ENCODE measurements around the gene ST3GAL3. TPM values are rescaled to one million over a fixed set of nuclear protein-coding genes. Genes with fewer than 3 reads are reported as not detected.

Gene ST3GAL3
- total and polyA plus RNA-seq, 10 of the 15 experiments (the other 5 are each of a cell fraction or from before 2014, with no cell fraction given) = 1.2 to 19.3 (median 11.0) TPM

DNA sequence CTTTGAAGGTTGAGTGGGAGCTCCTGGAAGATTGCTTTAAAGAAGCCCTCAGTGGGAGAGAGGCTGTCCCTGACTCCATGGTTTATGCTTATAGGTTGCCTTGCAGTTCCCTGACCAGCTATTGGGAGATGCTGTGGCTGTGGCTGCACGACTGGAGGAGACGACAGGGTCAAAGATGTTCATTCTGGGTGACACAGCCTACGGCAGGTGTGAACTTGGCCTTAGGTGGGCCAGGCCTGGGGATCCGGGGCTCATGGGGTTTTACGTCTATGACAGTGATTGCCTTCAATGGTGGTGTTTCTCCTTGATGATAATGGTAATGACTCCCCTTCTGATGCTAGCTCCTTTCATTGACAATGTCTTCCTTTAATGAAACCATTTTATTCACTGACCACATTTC, 263.2 kb downstream of the ST3GAL3 start:
- H3K4me3 ChIP-seq = peak overlapping the region; percentile 98
- in situ Hi-C loops (cut with MboI) = no loop called here
- SMC1A ChIA-PET (ENCODE audit: uncharacterized antibody, unreplicated experiment) = no interaction called here
- TF ChIP-seq ASH2L (IDR thresholded peaks at IDR 0.05; ENCODE audit: borderline replicate concordance, low read depth) = no peak
- TF ChIP-seq, protein P1, sequence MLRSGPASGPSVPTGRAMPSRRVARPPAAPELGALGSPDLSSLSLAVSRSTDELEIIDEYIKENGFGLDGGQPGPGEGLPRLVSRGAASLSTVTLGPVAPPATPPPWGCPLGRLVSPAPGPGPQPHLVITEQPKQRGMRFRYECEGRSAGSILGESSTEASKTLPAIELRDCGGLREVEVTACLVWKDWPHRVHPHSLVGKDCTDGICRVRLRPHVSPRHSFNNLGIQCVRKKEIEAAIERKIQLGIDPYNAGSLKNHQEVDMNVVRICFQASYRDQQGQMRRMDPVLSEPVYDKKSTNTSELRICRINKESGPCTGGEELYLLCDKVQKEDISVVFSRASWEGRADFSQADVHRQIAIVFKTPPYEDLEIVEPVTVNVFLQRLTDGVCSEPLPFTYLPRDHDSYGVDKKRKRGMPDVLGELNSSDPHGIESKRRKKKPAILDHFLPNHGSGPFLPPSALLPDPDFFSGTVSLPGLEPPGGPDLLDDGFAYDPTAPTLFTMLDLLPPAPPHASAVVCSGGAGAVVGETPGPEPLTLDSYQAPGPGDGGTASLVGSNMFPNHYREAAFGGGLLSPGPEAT (IDR thresholded peaks at IDR 0.05; ENCODE audit: low read depth) = no peak
- TF ChIP-seq TCF12 (IDR thresholded peaks at IDR 0.05; ENCODE audit: low read depth, low read length) = no peak
- TF ChIP-seq MTA3 (IDR thresholded peaks at IDR 0.05; ENCODE audit: borderline replicate concordance, low read length) = no peak
- no peak for TF ChIP-seq ZNF24 (IDR thresholded peaks at IDR 0.05)
- TF ChIP-seq, protein P2, sequence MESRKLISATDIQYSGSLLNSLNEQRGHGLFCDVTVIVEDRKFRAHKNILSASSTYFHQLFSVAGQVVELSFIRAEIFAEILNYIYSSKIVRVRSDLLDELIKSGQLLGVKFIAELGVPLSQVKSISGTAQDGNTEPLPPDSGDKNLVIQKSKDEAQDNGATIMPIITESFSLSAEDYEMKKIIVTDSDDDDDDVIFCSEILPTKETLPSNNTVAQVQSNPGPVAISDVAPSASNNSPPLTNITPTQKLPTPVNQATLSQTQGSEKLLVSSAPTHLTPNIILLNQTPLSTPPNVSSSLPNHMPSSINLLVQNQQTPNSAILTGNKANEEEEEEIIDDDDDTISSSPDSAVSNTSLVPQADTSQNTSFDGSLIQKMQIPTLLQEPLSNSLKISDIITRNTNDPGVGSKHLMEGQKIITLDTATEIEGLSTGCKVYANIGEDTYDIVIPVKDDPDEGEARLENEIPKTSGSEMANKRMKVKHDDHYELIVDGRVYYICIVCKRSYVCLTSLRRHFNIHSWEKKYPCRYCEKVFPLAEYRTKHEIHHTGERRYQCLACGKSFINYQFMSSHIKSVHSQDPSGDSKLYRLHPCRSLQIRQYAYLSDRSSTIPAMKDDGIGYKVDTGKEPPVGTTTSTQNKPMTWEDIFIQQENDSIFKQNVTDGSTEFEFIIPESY (IDR thresholded peaks at IDR 0.05) = no peak
- TF ChIP-seq, protein P3, sequence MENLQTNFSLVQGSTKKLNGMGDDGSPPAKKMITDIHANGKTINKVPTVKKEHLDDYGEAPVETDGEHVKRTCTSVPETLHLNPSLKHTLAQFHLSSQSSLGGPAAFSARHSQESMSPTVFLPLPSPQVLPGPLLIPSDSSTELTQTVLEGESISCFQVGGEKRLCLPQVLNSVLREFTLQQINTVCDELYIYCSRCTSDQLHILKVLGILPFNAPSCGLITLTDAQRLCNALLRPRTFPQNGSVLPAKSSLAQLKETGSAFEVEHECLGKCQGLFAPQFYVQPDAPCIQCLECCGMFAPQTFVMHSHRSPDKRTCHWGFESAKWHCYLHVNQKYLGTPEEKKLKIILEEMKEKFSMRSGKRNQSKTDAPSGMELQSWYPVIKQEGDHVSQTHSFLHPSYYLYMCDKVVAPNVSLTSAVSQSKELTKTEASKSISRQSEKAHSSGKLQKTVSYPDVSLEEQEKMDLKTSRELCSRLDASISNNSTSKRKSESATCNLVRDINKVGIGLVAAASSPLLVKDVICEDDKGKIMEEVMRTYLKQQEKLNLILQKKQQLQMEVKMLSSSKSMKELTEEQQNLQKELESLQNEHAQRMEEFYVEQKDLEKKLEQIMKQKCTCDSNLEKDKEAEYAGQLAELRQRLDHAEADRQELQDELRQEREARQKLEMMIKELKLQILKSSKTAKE (IDR thresholded peaks at IDR 0.05; ENCODE audit: low read depth, poor library complexity, severe bottlenecking) = no peak
- TF ChIP-seq ZSCAN29 (IDR thresholded peaks at IDR 0.05) = no peak
- TF ChIP-seq CREM (IDR thresholded peaks at IDR 0.05; ENCODE audit: low read depth) = no peak
- TF ChIP-seq ZZZ3 (IDR thresholded peaks at IDR 0.05; ENCODE audit: control insufficient read depth, insufficient read length, low read depth) = no peak
- TF ChIP-seq, protein P4, sequence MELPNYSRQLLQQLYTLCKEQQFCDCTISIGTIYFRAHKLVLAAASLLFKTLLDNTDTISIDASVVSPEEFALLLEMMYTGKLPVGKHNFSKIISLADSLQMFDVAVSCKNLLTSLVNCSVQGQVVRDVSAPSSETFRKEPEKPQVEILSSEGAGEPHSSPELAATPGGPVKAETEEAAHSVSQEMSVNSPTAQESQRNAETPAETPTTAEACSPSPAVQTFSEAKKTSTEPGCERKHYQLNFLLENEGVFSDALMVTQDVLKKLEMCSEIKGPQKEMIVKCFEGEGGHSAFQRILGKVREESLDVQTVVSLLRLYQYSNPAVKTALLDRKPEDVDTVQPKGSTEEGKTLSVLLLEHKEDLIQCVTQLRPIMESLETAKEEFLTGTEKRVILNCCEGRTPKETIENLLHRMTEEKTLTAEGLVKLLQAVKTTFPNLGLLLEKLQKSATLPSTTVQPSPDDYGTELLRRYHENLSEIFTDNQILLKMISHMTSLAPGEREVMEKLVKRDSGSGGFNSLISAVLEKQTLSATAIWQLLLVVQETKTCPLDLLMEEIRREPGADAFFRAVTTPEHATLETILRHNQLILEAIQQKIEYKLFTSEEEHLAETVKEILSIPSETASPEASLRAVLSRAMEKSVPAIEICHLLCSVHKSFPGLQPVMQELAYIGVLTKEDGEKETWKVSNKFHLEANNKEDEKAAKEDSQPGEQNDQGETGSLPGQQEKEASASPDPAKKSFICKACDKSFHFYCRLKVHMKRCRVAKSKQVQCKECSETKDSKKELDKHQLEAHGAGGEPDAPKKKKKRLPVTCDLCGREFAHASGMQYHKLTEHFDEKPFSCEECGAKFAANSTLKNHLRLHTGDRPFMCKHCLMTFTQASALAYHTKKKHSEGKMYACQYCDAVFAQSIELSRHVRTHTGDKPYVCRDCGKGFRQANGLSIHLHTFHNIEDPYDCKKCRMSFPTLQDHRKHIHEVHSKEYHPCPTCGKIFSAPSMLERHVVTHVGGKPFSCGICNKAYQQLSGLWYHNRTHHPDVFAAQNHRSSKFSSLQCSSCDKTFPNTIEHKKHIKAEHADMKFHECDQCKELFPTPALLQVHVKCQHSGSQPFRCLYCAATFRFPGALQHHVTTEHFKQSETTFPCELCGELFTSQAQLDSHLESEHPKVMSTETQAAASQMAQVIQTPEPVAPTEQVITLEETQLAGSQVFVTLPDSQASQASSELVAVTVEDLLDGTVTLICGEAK (IDR thresholded peaks at IDR 0.05; ENCODE audit: borderline replicate concordance) = no peak

More for the DNA sequence above, 263.2 kb downstream of the ST3GAL3 start:
- Histone ChIP-seq H3K4me2 (ENCODE audit: control insufficient read depth, insufficient read depth) (peak overlapping the region; percentile 93), H3K36me3 (ENCODE audit: control insufficient read depth in 2 of 2, insufficient read depth in 2 of 2, low read length in 1 of 2) (peaks cover 8 to 11% of the 10 kb centered on the region in 2 experiments; a peak in 3 of 4 replicates), H2AFZ (ENCODE audit: control insufficient read depth, low read depth, low read length) (no peak overlapping the region; the same call in 1 of the 2 replicates), H4K20me1 (ENCODE audit: control insufficient read depth, insufficient read depth) (no peaks in the 10 kb centered on the region), H3K79me2 (ENCODE audit: control insufficient read depth, insufficient read depth, low read length) (peaks cover 24% of the 10 kb centered on the region), H3K9ac (ENCODE audit: control insufficient read depth, insufficient read depth, low read length) (peak overlapping the region; percentile 89), H3K27me3 (replicated peaks in 1 of 2; ENCODE audit: control insufficient read depth in 2 of 2, insufficient read depth in 2 of 2, low read length in 1 of 2) (no peaks in the 10 kb centered on the region), H3K9me3 (replicated peaks; ENCODE audit: control insufficient read depth, insufficient read depth, low read length) (no peaks in the 10 kb centered on the region), H3K4me1 (ENCODE audit: control insufficient read depth, insufficient read depth, low read length) (peaks cover 18% of the 10 kb centered on the region), H3K27ac (ENCODE audit: control insufficient read depth, insufficient read depth) (peak overlapping the region; percentile 60)
- intact Hi-C loops (cut with micrococcal nuclease; ENCODE audit: unreplicated experiment) = no loop called here
- DNase-seq (ENCODE audit: low read depth, low spot score) (no peak), ATAC-seq (no peak), FAIRE-seq (no peak)
- ChIA-PET CTCF (interaction anchor here (0.9 to 2.0 kb wide), 4 partner anchors 23 to 66 kb away, joined by 3 to 6 read pairs (median 4); no protein-coding TSS in a partner anchor), POLR2A (interaction anchor here (1.0 kb wide), 1 partner anchor 23 kb away, joined by 3 read pairs; the partner anchor contains the start of gene IPO13), RAD21 (ENCODE audit: unreplicated experiment) (interaction anchor here (2.6 kb wide), 1 partner anchor 207 kb away, joined by 6 read pairs; no protein-coding TSS in a partner anchor)
- 15% methylated on average over 5 of the region's 5 CpGs for WGBS (ENCODE audit: insufficient coverage, insufficient replicate concordance, low lambda C conversion rate, missing lambda C conversion rate)
- no TSS peak for BruUV-seq (replicated peaks)

Measured in GM12878 (cell line).